GM19025 (cell line): ENCODE measurements around the gene SOX8.
"Not testable (repeated sequence)": the region's sequence is repeated elsewhere in the genome, so short reads cannot be mapped to it uniquely, and the experiment has no call there.

Experiments
- ATAC-seq: cut with Tn5 transposase; IDR thresholded peaks from one replicate; pipeline ENCODE4 v1.9.1; 2021; ENCODE audit warnings: mild to moderate bottlenecking, low read depth, moderate library complexity; ENCODE audit not compliant: unreplicated experiment

SOX8 gene

DNA sequence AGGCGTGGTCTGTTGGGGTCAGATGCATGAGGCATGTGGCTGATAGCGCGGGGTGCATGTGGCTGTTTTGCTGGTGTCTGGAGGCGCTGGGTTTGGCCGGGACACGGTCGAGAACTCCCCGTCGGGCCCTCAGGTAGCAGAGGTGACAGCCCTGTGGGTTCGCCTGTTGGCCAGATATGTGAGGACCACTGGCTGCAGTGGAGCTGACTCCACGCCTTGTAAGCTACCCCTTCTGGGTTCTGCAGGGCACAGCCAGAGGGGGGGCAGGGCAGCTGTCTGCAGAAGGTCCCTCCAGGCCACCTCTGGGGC is 38.5 kb downstream of the SOX8 start:
- ATAC-seq = no peak

- no peak for ATAC-seq
These were observed 39.0 kb downstream of the SOX8 start for GRCh38 chr16:1020591-1020990.

DNA sequence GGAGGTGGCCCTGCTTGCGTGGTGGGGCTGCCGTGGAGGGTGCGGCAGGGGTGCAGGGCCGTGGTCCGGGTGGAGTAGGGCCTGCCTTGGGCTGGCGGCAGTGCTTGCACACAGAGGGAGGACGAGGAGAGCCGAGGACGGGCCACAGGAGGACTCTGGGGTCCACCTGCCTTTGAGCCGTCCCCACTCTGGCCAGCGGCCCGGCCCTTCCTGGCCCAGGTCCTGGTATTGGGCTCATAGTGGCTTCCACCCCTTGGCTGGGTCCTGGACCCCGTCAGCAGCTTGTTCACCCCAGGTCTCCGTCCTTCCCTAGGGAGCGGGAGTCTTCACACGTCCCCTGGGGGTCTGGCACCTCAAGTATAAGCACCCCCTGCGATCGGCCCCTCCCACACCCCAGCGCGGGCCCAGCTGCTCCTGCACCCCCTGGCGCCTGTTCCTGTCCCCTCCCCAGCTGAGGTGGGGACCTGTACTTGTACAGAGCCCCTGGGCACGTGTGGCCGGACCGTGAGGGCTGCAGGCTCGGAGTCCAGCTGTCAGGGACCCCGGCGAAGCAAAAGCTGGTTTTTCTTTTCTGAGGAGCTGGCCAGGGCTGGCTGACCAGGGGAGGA is 40.1 kb downstream of the SOX8 start:
- ATAC-seq = no peak

DNA sequence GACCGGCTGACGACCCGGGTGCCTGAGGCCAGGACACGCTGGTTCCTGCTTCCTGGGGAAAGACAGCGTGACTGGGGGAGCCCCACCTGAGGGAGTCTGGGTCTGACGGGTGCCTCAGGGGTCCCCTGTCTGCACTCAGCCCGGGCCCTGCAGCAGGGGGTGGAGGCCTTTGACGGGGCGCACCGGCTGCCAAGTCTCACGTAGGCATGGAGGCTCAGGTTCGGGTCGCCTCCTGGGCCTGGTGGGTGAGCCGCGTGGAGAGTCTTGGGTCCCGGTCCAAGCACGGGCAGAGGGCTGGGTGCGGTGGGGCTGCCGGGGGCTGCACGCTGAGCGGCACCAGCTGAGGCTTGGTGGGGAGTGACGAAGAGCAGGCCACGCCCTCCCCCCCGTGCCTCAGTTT is 40.9 kb downstream of the SOX8 start:
- ATAC-seq = no peak

DNA sequence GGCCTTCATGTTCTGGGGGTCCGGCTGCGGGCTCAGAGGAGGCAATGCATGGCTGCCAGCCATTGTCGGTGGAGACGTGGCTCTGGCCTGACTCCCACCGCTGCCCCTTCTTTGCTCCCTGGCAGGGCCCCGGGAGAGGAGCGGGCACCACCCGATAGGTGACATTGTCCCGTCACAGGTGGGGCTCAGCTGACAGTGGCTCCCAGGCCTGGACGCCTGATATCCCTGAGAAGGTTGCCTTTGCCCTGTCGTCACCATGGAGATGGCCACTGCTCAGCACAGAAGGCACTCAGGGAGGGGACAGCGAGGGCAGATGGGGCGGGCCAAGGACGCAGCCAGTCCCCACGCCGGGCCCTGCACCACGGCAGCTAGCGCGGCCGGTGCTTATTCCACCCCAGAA is 42.6 kb downstream of the SOX8 start:
- ATAC-seq = no peak

- ATAC-seq = not testable (repeated sequence)
These were observed 43.7 kb downstream of the SOX8 start for GRCh38 chr16:1025183-1025809.

DNA sequence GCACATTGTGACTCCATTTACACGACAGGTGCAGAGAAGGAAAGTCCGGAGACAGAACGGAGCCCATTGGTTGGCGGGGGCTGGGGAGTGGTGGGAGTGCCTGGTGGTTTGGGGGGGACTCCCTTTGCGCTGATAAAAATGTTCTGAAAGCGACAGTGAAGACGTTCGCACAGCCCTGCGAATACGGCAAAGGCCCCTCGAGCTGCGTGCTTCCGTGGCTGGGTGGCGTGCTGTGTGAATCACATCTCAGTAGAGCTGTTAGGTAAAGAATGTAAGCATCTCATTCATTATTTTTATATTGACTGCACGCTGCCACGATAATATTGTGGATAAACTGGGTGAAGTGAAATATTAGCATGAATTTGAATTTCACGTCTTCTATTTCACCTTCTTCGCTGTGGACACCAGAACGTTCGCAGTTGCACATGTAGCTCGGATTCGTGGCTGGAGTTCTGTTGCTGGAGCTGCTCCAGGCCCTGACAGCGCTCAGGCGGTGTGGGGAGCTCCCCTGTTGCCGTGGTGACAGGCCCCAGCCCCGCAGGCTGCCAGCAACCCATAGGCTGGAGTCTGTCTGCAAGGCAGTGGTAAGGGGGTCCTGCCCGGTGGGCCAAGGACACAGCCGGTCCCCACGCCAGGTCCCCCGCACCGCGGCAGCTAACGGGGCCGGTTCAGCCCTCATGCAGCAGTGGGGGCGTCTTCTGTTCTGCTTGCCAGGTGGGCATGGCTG is 44.6 kb downstream of the SOX8 start:
- no peak for ATAC-seq

GRCh38 chr16:1026784-1027500 is 45.4 kb downstream of the SOX8 start:
- no peak for ATAC-seq

DNA sequence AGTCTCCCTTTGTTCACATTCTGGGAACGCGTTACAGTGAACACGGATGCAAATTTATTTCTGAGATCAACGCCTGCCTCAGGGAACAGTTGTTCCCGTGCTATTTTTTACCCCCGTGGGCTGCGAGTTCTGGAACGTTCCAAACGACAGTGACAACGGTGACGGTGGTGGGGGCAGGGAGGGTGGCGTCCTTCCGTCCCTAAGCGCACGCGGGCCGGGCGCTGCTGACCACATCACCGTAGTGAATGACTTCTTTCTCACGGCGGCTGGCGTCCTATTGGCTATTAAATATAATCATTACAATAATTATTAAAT is 45.9 kb downstream of the SOX8 start:
- no peak for ATAC-seq

- no peak for ATAC-seq
These were observed 46.5 kb downstream of the SOX8 start for GRCh38 chr16:1028056-1028455.

DNA sequence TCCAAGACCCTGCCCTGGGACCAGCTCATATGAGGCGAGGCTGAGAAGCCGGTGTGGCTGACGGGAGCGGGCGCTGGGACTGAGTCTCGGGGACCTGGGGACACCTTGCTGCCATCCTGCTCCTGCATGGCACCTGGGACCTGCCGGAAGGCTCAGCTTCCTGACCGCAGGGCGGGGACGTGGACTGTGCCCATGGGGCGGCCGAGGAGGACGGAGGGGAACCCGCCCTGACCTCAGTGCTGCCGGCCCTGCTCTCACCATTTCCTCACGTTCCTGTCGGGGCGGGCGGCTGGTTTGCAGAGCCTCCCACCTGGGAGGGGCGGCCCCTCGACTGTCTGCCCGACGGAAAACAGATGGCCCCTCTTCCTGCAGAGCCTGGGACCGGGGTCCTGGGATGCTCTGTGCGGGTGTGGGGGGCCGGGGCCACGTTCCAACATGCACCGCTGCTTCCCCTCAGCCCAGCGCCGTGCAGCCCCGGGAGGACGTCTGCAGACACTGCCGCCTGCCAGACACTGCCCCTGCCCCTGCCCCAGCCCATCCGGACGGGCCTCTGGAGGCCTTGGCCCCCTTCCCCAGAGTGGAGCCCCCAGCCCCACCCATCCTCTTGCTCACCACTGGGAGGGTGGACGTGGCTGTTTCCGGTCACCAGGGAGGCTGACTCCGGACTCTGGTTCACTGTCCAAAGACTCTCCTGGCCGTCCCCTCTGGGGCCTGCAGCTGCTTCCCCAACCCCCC is 47.1 kb downstream of the SOX8 start:
- no peak for ATAC-seq

DNA sequence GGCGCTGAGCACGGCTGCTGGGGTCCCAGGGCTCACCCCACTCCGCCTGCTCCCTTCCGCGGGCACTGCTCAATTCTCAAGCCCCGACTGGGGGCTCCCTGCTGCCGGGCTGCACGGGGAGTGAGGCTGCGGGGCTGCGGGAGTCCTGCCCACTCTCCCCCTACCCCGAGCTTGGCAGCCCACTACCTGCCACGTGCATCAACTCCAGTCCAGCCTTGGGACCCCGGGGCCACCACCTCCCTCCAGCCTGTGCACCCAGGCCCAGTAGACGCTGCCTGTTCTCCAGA is 47.6 kb downstream of the SOX8 start:
- no peak for ATAC-seq

- no peak for ATAC-seq
These were observed 48.9 kb downstream of the SOX8 start for GRCh38 chr16:1030473-1030901.

DNA sequence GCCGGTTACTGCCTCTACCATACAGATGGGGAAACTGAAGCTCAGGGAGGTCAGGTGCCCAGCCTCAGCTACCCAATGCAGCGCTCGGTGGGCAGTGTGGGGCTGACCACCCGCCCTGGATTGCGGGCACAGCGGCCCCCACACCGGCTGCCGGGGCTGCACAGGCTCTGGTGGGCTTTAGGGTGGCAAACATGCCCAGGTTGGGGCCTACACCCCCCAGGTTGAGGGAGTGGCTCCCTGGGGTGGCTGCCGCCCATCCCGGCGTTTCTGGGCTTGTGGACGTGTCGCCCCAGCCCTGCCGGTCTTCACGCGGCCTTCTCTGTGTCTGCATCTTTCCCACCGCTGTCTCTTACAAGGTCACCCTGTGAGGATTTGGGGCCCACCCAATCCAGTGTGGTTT is 50.1 kb downstream of the SOX8 start:
- ATAC-seq = no peak

DNA sequence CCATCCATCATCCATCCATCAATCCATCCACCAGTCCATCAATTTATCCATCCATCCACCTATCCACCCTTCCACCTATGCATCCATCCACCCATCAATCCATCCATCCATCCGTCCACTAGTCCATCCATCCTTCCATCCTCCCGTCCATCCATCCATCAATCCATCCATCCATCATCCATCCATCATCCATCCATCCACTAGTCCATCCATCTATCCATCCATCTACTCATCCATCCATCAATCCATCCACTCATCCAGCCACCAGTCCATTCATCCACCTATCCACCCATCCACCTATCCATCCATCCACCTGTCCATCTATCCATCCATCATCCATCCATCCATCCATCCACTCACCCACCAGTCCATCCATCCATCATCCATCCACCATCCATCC is 51.0 kb downstream of the SOX8 start:
- ATAC-seq = no peak

GRCh38 chr16:1033128-1033679 is 51.6 kb downstream of the SOX8 start:
- no peak for ATAC-seq

DNA sequence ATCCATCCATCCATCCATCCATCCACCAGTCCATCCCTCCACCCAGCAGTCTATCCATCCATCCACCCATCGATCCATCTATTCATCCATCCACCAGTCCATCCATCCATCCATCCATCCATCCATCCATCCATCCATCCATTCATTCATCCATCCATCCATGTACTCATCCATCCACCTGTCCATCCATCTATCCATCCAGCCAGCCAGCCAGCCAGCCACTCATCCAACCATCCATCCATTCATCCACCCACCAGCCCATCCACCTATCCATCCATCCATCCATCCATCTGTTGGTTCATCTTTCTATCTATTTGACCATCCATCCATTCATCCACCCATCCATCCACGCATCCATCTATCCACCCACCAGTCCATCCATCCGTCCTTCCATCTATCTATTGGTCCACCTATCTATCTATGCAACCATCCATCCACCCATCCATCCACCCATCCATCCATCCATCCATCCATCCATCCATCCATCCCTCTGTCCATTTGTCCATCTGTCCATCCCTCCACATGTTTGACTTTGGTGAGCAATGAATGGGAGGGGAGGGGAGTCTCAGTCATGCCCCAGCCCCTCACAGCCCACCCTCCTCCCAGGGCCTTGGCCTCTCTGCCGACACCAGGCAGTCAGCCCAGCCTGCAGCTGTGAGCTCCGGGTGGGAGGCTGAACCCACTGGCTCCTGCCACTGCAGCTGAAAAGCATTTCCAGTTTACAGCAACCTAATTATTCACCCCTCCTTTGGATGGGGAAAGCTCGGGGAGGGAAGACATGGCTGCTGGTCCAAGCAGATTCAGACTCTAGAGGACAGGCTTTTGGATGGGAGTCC is 52.9 kb downstream of the SOX8 start:
- no peak for ATAC-seq

- no peak for ATAC-seq
These were observed 53.5 kb downstream of the SOX8 start for GRCh38 chr16:1035066-1035415.

- ATAC-seq = no peak
These were observed 54.6 kb downstream of the SOX8 start for GRCh38 chr16:1036166-1036565.
